HEK293 (cell line): ENCODE data around the gene CYP4Z1.

Experiments
- FEZF1 ChIP-seq: fragments of 450-650 bp; formaldehyde crosslinking; IDR thresholded peaks from 2 replicates; pipeline ENCODE4 v1.5.1; 2016; ENCODE audit warnings: missing biosample characterization, missing genetic modification characterization
- KLF8 ChIP-seq: fragments of 450-650 bp; formaldehyde crosslinking; IDR thresholded peaks from 2 replicates; pipeline ENCODE4 v1.5.1; 2016; ENCODE audit warnings: missing biosample characterization, missing genetic modification characterization
- WT1 ChIP-seq: fragments of 450-650 bp; formaldehyde crosslinking; IDR thresholded peaks from 2 replicates; pipeline ENCODE4 v1.5.1; 2016; ENCODE audit warnings: missing biosample characterization, missing genetic modification characterization
- ZBTB26 ChIP-seq: fragments of 450-650 bp; formaldehyde crosslinking; optimal IDR thresholded peaks from 2 replicates; pipeline ENCODE3; 2016; ENCODE audit warnings: missing biosample characterization, mild to moderate bottlenecking, missing genetic modification characterization
- ZBTB49 ChIP-seq: fragments of 450-650 bp; formaldehyde crosslinking; IDR thresholded peaks from 2 replicates; pipeline ENCODE4 v1.5.1; 2016; ENCODE audit warnings: missing biosample characterization, missing genetic modification characterization, low read depth
- ZFP3 ChIP-seq: fragments of 450-650 bp; formaldehyde crosslinking; IDR thresholded peaks from 2 replicates; pipeline ENCODE4 v1.5.1; 2016; ENCODE audit warnings: low read depth, missing biosample characterization, missing genetic modification characterization
- ZNF10 ChIP-seq: fragments of 450-650 bp; formaldehyde crosslinking; IDR thresholded peaks from 2 replicates; pipeline ENCODE4 v1.5.1; 2017; ENCODE audit warnings: missing biosample characterization, missing genetic modification characterization
- ZNF114 ChIP-seq: fragments of 450-650 bp; formaldehyde crosslinking; IDR thresholded peaks from 2 replicates; pipeline ENCODE4 v1.5.0; 2017; ENCODE audit warnings: missing biosample characterization, missing genetic modification characterization
- ZNF138 ChIP-seq: fragments of 450-650 bp; formaldehyde crosslinking; IDR thresholded peaks from 2 replicates; pipeline ENCODE4 v1.5.1; 2016; ENCODE audit warnings: missing biosample characterization, missing genetic modification characterization, borderline replicate concordance
- ZNF148 ChIP-seq: fragments of 450-650 bp; formaldehyde crosslinking; IDR thresholded peaks from 2 replicates; pipeline ENCODE4 v1.5.0; 2017; ENCODE audit warnings: missing biosample characterization, missing genetic modification characterization, borderline replicate concordance
- ZNF202 ChIP-seq: fragments of 450-650 bp; formaldehyde crosslinking; IDR thresholded peaks from 2 replicates; pipeline ENCODE4 v1.5.1; 2016; ENCODE audit warnings: missing biosample characterization, missing genetic modification characterization, borderline replicate concordance
- ZNF223 ChIP-seq: fragments of 450-650 bp; formaldehyde crosslinking; IDR thresholded peaks from 2 replicates; pipeline ENCODE4 v1.5.1; 2016; ENCODE audit warnings: missing biosample characterization, missing genetic modification characterization
- ZNF335 ChIP-seq: fragments of 450-650 bp; formaldehyde crosslinking; conservative IDR thresholded peaks from 2 replicates; pipeline ENCODE4 v1.5.1; 2016; ENCODE audit warnings: missing biosample characterization, missing genetic modification characterization
- ZNF354C ChIP-seq: fragments of 450-650 bp; formaldehyde crosslinking; IDR thresholded peaks from 2 replicates; pipeline ENCODE4 v1.5.1; 2016; ENCODE audit warnings: missing biosample characterization, missing genetic modification characterization, low read depth, borderline replicate concordance
- ZNF521 ChIP-seq: fragments of 450-650 bp; formaldehyde crosslinking; IDR thresholded peaks from 2 replicates; pipeline ENCODE4 v1.5.1; 2017; ENCODE audit warnings: missing biosample characterization, mild to moderate bottlenecking, missing genetic modification characterization
- ZNF585B ChIP-seq: fragments of 450-650 bp; formaldehyde crosslinking; IDR thresholded peaks from 2 replicates; pipeline ENCODE4 v1.5.1; 2016; ENCODE audit warnings: missing biosample characterization, missing genetic modification characterization
- ZNF621 ChIP-seq: fragments of 450-650 bp; formaldehyde crosslinking; IDR thresholded peaks from 2 replicates; pipeline ENCODE4 v1.5.1; 2017; ENCODE audit warnings: missing biosample characterization, missing genetic modification characterization
- ZNF664 ChIP-seq: fragments of 450-650 bp; formaldehyde crosslinking; IDR thresholded peaks from 2 replicates; pipeline ENCODE4 v1.5.1; 2016; ENCODE audit warnings: missing biosample characterization, missing genetic modification characterization
- ZNF670 ChIP-seq: fragments of 450-650 bp; formaldehyde crosslinking; IDR thresholded peaks from 2 replicates; pipeline ENCODE4 v1.5.1; 2016; ENCODE audit warnings: missing biosample characterization, missing genetic modification characterization, low read depth
- ZNF704 ChIP-seq: fragments of 450-650 bp; formaldehyde crosslinking; IDR thresholded peaks from 2 replicates; pipeline ENCODE4 v1.5.1; 2016; ENCODE audit warnings: missing biosample characterization, missing genetic modification characterization
- ZNF837 ChIP-seq: fragments of 450-650 bp; formaldehyde crosslinking; IDR thresholded peaks from 2 replicates; pipeline ENCODE4 v1.5.1; 2016; ENCODE audit warnings: missing biosample characterization, missing genetic modification characterization
- TF ChIP-seq, protein P1 (sequence below): fragments of 450-650 bp; formaldehyde crosslinking; IDR thresholded peaks from 2 replicates; pipeline ENCODE4 v1.5.1; 2016; ENCODE audit warnings: missing biosample characterization, missing genetic modification characterization
- TF ChIP-seq, protein P2 (sequence below): IDR thresholded peaks from 2 replicates; pipeline ENCODE4 v1.6.1; 2011; ENCODE audit warnings: mild to moderate bottlenecking, low read depth, low read length, borderline replicate concordance
- TF ChIP-seq, protein P3 (sequence below): fragments of 450-650 bp; formaldehyde crosslinking; IDR thresholded peaks from 2 replicates; pipeline ENCODE4 v1.5.1; 2017; ENCODE audit warnings: missing biosample characterization, missing genetic modification characterization

Gene CYP4Z1

DNA sequence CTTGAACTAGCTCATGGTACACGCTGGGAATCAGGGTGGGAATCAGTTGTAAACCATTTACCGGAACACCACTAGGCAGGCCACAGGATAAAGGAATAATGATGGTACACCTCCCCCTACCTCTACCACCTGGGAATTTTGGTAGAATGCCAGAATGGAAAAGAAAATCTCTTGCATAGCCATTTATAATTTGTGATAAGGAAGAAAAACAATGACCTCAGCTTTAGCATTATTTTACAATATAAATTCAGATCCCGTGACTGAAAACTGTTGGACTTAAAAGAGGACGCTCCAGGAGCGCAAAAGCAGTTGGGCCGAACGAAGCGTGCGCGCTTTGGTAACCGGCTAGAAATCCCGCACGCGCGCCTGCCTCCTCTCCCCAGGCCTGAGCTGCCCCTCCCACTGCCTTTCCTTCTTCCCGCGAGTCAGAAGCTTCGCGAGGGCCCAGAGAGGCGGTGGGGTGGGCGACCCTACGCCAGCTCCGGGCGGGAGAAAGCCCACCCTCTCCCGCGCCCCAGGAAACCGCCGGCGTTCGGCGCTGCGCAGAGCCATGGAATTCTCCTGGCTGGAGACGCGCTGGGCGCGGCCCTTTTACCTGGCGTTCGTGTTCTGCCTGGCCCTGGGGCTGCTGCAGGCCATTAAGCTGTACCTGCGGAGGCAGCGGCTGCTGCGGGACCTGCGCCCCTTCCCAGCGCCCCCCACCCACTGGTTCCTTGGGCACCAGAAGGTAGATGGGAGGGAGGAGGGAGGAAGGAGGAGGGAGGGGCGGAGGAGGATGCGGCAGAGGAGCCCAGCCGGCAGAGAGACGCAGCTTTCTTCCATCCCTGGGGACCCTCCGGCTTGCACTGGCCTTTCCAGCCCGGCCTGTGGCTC is 43.5 kb upstream of the CYP4Z1 start, which contains the start of gene CYP4X1 (continued):
- TF ChIP-seq ZNF138 (tag by site-specific recombination), result no peak
- TF ChIP-seq ZNF10 (tag by site-specific recombination), result no peak
- no peak for TF ChIP-seq WT1 (tag by site-specific recombination)
- peak; percentile 85 for TF ChIP-seq ZBTB26 (tag by site-specific recombination)
- no peak for TF ChIP-seq ZNF148 (tag by site-specific recombination)
- no peak for TF ChIP-seq ZNF585B
- TF ChIP-seq ZNF521 (tag by site-specific recombination), result no peak
- TF ChIP-seq ZNF837 (tag by site-specific recombination), result no peak
- TF ChIP-seq, protein P1, sequence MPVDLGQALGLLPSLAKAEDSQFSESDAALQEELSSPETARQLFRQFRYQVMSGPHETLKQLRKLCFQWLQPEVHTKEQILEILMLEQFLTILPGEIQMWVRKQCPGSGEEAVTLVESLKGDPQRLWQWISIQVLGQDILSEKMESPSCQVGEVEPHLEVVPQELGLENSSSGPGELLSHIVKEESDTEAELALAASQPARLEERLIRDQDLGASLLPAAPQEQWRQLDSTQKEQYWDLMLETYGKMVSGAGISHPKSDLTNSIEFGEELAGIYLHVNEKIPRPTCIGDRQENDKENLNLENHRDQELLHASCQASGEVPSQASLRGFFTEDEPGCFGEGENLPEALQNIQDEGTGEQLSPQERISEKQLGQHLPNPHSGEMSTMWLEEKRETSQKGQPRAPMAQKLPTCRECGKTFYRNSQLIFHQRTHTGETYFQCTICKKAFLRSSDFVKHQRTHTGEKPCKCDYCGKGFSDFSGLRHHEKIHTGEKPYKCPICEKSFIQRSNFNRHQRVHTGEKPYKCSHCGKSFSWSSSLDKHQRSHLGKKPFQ (tag by site-specific recombination), result 0 out of 2 replicates have a peak, but pooled peaks have one; percentile 29
- TF ChIP-seq ZNF670 (tag by site-specific recombination), result no peak
- TF ChIP-seq ZNF354C (tag by site-specific recombination), result no peak
- TF ChIP-seq, protein P2, sequence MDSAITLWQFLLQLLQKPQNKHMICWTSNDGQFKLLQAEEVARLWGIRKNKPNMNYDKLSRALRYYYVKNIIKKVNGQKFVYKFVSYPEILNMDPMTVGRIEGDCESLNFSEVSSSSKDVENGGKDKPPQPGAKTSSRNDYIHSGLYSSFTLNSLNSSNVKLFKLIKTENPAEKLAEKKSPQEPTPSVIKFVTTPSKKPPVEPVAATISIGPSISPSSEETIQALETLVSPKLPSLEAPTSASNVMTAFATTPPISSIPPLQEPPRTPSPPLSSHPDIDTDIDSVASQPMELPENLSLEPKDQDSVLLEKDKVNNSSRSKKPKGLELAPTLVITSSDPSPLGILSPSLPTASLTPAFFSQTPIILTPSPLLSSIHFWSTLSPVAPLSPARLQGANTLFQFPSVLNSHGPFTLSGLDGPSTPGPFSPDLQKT, result no peak
- TF ChIP-seq ZNF223 (tag by site-specific recombination), result no peak
- no peak for TF ChIP-seq ZNF202 (tag by site-specific recombination)
- no peak for TF ChIP-seq ZNF621 (tag by site-specific recombination)
- TF ChIP-seq, protein P3, sequence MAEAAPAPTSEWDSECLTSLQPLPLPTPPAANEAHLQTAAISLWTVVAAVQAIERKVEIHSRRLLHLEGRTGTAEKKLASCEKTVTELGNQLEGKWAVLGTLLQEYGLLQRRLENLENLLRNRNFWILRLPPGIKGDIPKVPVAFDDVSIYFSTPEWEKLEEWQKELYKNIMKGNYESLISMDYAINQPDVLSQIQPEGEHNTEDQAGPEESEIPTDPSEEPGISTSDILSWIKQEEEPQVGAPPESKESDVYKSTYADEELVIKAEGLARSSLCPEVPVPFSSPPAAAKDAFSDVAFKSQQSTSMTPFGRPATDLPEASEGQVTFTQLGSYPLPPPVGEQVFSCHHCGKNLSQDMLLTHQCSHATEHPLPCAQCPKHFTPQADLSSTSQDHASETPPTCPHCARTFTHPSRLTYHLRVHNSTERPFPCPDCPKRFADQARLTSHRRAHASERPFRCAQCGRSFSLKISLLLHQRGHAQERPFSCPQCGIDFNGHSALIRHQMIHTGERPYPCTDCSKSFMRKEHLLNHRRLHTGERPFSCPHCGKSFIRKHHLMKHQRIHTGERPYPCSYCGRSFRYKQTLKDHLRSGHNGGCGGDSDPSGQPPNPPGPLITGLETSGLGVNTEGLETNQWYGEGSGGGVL, result peak; percentile 65
- peak; percentile 87 for TF ChIP-seq FEZF1
- TF ChIP-seq ZNF335 (tag by site-specific recombination), result peak; percentile 98
- no peak for TF ChIP-seq ZFP3 (tag by site-specific recombination)
- TF ChIP-seq ZNF704, result no peak
- peak; percentile 50 for TF ChIP-seq KLF8
- no peak for TF ChIP-seq ZNF664 (tag by site-specific recombination)
- TF ChIP-seq ZBTB49 (tag by site-specific recombination), result no peak
- TF ChIP-seq ZNF114 (tag by site-specific recombination), result no peak
